RKO (cell line): Measurements from ENCODE around the gene CLCN4.
A peak's percentile ranks its signal among the peaks of the same experiment; 100 is the strongest.

Source experiments
- DNase-seq: peaks from one replicate; pipeline ENCODE4 v3.0.0-alpha.2; 2016; ENCODE audit warnings: low spot score

CLCN4 gene

DNA sequence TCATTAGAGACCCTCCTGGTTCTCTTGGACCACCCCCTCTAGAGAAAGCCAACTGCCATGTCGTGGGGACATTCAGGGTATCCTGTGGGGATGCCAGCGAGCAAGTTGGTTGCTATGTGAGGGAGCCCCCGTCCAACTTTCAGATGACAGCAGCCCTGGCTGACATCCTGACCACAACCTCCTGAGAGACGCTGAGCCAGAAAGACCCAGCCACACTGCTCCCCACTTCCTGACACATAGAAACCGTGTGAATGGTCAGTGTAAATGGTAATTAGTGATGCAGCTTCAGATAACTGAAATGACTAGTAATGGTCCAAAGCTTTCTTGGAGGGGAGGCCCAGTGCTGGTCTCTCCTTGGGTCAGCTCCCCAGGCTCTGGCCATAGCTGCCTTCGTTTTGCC, 10.8 kb downstream of the CLCN4 start:
- no peak for DNase-seq

DNA sequence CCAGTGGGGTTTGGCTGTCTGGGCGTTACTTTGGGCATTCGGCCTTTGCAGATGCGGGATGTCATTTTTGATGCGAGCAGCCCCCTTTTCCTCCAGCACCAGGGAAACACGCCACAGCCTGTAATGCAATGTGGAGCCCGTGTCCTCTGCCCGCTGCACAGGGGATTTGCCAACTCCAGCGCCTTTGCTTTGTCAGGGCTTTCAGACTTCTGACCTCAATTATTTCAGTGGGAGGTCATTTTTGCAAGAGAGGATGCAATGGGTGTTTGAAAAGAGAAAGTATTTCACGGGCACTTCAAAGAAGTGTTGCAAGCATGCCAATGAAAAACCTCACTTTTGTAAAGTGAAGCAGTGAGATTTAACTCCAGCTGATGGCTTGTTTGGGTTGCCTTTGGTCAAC, 11.5 kb downstream of the CLCN4 start:
- DNase-seq, result no peak

DNA sequence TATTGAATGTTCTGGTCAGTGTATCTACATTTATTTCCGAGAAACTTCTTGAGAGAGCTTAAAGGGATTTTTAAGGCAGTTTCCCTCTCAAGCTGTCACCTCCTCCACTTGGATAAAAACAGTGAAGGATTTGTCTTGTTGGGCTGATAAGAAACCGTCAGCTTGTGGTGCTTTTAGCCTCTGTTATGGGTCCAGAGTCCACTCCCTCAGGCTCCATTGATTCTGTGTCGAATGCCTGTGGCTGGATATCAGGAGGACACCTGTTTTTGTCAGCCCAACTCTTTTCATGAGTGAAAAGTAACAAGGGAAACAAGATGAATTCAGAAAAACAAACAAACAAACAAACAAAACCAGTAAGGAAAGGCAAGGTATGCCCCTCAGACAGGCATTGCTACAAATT, 12.4 kb downstream of the CLCN4 start:
- DNase-seq, result no peak

DNA sequence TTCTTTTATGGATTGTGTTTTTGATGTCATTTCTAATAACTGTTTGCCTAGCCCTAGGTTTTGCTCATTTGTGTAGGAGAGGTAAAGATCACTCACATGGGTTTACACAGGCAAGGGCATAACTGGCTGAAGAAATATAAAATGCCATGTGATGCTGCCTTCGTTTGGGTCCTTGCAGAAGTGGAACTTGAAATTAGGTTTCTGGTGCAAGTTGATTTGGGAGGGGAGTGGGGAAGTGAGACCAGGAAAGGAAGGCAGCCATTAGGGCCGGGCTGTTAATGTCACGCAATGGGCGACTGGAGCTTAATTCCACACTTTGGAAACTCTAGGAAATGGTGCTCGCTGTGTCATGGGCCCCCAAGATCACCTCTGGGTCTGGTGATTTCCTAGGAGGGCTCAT, 14.5 kb downstream of the CLCN4 start:
- no peak for DNase-seq

DNA sequence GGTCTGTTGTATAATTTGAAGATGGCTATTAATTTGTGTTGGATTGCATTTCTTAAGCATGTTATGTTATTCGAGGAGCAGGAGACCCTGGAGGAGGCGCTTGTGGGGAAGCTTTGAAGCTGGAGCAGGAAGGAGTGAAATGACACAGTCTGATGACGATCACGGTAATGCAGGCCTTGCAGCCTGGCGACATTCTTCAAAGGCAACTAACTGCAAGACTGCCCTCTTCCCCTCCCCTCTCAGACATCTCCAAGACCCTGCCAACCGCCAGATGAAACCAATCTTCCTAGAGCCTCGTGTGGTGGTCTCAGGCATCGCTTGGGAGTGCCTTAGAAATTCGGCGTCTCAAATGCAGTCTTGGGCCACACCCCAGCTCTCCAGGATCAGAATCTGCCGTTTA, 16.1 kb downstream of the CLCN4 start:
- DNase-seq, result no peak

DNA sequence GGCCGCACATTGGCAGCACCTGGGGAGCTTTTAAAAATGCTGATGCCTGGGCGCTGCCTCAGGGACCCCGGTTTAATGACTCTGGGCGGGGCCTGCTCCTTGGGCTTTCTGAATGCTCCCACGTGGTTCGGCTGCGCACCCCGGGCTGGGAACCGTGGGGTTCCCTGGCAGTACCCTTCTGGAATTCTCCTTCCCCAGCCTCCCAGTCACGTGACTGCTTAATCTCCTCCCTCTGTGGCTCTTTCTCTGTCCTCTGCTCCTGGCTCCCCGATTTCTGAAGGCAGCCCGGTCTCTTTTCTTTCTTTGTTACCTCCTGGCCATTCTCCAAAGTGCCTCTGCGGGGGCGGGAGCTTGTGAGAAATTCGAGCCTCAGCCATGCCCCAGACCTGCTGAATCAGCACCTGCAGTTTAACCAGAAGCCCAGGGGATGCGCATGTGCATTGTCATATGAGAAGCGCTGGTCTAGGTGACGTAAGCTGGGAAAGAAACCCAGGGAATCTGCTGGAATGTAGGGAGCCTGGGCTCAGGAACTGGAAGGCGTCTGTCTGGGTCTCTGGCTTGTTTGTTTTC, 16.6 kb downstream of the CLCN4 start:
- DNase-seq, result no peak

DNA sequence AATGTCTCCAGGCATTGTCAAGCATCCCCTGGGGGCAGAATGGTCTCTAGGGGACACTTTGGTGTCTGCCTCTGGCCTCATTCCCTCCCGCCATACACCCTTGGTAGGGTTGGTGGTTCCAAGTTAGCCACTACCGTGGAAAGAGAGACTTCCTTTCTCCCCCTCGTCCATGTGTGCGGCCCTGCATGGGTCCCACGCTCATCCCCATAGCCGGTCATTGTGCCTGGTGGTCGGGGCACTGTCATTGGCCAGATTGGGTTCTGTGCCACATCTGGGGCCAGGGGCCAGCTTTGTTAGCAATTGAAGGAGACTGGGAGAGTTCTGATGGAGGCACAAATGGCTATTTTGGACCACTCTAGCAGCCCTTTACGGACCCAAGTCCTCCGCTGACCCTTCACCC, 17.3 kb downstream of the CLCN4 start:
- DNase-seq, result no peak

DNA sequence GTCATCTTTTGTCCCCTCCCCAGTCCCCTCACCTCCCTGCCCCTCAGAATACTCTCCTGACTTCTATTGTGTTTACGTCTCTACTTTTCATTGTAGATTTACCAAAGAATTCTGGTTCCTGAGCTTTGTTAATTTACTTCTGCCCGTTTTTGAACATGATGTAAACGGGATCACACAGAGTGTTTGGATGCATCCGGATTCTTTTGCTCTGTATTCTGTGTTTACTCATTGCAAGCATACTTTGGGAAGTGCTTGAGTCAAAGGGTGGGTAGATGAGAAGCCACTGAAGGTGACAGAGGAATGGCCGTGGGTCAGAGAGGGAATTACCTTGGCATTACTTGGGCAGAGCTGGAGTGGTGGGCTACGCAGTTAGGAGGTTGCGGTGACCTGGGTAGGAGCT, 18.0 kb downstream of the CLCN4 start:
- no peak for DNase-seq

DNA sequence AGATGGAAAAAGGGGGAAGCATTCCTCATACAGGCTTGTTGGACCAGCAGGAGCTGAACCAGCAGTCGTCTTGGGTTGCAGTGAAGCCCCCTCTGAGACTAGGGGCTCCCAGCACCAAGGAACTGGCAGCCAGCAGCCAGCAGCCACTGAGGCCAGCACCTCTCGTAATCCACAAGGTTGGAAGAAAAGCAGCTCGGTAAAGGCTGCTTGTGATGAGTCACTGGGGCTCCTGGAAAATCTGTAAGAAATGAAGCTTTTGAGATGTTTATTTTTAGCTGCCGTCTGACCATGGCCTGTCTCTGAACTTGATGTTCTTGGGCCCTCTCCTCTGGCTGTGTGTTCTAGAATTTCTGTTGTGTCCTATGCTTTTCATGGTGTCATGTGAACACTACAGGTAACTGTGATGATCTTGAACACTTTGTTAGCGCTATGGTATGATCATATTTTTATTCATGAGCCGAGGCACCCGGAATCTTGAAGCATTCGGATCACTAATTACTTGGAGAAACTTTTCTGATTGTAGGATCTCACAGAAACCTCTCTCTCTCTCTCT, 18.6 kb downstream of the CLCN4 start:
- no peak for DNase-seq

DNA sequence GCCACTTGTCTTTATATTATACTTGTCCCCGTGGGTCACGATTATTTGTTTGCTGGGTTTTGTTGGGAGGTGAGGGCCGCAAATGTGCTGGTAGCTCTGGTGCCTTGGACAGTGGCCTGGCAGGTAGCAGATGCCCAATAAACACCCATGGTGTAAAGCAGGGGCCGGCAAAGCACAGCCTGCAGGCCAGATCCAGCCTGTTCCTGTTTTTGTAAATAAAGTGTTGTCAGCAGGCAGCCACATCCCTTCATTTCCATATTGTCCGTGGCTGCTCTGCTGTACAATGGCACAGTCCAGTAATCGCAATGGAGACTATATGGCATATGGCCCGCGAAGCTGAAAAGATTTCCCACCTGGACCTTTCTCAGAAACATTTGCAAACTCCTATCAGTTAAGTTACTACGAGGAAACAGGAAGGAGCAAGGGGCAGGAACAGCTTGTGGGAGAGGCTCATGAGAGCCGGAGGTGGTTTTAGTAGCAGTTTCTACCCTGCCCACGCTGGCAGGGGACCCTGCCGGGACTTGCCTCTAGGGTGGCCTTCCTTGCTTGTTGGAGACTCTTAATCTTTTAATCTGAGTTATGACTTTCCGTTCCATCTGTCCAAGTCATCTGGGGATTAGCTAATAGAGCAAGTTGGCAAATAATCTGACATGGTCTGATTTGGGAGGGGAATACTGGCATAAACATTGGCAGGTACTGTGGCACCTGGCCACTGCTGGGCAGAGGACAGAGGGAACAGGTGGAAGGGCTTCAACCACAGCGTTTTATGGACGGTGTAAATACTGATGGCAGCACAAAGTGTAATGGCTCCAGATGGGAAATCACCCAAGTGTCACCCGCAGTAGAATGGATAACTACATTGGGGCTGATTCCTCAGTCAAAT, 19.6 kb downstream of the CLCN4 start:
- no peak for DNase-seq

DNA sequence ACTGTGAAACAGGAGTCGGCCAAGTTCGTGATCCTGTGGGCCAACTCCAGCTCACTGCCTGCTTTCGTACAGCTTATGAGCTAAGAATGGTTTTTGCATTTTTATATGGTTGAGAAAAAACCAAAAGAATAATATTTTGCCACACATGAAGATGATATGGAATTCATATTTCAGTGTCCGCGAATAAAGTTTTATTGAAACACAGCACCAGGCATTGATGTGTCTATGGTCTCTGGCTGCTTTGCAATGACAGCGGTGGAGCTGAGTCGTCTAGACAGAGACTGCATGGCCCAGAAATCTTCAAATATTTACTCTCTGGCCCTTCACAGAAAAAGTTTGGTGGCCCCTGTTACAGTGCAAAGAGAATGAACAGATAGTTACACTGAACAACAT, 20.2 kb downstream of the CLCN4 start:
- DNase-seq, result no peak

DNA sequence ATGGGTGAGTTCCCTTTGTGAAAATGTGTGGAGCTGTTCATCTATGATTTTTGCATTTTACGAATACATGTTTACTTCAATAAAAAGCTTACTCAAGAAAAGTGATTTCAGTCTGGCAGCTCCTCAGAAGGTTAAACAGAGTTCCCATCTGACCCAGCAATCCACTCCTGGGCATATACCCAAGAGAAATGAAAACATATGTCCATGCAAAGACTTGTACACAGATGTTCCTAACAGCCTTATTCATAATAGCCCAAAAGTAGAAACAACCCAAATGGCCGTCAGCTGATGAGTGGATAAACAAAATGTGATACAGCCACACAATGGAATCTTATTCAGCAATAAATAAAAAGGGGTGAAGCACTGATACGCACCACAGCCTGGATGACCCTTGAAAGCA, 20.8 kb downstream of the CLCN4 start:
- no peak for DNase-seq

DNA sequence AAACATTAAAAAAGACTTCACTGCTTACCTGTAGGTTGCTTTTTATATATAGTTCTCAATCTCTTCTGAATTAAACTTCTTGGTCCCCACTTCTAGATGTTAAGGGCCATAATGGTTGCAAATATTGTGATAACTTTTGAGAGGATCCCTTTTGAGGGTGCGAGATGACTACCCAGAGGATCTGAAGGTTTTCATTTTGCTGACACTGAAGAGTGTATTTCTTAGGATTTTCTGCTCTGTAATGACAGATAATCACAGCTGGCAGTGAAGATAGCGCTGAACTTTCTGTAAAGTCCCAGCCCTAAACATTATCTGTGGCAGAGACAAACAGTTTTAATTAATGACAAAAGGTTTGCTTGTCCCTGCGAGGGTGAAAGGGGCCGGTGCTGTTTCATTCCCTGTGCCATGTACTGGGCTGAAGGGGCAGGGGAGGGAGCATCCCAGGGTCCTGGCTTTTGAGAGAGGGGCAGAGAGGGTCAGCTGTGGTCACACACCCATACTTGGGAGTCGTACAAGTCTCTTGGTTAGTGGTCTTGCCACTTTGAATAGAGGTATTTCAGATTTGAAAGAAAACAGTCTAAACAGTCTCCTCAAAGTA, 22.2 kb downstream of the CLCN4 start:
- DNase-seq, result no peak

DNA sequence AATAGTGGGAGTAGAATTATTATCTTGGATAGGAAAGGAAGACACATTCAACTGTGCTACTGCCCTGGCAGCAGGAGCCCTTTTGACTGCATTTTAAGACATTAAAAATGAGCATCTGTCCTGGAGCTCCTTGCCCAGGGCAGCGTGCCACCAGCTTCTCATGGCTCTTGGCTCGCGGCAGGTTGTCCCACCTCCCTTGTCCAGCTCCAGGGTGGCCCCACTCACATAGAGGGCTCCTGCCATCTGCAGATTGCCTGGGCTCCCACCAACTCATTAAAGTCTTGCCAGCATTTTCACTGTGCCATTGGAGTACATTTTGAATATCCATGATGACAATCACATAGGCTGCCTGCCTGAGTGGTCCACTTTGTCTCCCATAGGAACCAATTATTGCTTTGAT, 27.0 kb downstream of the CLCN4 start:
- no peak for DNase-seq

DNA sequence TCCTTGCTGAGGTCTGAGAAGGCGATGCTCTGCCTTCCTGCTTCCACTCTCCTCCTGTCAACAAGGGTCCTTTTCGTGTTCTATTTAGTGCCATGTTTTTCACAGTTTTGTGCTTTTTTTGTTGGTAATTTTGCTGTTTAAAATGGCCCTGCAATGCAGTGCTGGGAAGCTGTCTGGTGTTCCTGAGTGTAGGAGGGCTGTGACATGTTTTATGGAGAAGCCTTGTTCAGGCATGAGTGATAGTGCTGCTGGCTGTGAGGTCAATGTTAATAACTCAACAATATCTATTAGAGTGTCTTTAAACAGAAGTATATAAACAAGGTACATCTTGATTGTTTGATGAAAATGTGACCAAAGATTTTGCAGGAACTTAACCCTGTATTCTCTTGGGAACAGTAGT, 27.6 kb downstream of the CLCN4 start:
- no peak for DNase-seq

DNA sequence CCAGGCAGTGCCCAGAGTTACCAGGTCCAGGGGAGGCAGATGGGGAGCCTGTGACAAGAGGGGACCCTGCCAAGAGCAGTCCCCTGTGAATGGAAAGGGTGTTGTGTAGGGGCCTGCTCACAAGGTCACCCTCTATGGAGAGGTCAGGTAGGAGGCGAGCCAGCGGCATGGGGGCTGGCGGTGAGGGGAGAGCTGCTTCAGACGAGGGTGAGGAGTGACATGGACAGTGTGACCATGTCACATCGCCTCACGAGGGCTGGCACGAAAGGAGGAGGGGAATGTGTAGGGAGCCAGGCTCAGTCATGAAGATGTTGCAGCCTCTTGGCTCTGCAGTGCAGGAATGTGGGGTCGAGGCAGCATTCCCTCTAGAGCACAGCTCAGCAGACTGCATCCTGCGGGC, 29.6 kb downstream of the CLCN4 start:
- DNase-seq, result no peak

DNA sequence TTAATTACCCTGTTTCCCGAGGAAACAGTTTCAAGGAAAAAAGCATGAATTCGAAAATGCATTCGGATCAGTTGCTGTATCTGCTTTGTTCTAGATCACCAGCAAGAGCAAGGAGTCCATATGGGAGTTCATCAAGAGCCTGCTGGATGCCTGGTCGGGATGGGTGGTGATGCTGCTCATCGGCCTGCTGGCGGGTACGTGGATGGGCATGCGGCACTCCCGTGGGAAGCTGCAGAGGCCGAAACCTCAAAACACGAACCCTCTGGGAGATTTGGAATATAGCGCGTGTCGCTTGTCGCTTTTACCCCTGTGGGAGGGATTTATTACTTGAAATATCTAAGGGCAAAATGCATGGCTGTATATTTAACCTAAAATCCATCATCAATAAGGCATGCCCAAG, 30.6 kb downstream of the CLCN4 start:
- DNase-seq, result no peak

DNA sequence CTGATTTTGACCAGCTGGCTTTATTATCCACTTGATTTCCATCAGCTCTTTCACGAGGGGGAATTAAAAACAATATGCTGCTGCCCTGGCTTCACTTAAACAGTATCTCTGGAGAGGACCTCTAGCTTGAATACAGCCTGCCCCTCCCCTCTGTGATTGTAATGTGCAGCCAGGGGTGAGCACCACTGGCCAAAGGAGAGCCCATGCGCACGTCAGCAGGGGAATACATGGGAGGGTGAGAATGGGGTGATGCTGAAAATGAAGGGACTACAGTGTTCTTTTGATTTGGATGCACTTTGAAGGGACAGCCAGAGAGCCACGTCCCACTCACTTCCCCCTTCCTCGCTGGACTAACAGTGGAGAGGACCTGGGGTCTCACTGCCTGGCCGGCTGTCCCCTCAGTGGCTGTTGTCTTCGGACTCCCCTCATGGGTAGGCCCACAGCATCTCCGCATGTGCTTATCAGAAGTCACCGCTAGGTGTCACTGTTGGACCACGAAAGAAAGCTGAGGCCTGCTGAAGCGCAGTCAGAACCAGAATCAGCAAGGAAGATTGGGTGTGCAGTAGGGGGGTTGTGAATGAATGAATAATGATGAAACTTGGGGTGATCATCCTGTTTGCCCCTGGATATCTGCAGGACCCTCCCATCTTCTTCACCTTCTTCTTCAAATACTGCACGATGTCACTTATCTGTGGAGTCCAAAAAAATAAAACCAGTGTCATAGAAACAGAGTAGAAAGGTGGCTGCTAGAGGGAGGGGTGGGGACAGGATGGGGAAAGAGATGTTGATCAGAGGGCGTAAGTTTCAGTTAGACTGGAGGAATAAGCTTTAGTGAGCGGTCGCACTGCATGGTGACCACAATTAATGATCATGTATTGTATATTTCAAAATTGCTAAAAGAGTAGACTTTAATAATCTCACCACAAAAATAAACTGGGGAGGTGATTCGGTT, 32.8 kb downstream of the CLCN4 start:
- DNase-seq, result peak; percentile 42

DNA sequence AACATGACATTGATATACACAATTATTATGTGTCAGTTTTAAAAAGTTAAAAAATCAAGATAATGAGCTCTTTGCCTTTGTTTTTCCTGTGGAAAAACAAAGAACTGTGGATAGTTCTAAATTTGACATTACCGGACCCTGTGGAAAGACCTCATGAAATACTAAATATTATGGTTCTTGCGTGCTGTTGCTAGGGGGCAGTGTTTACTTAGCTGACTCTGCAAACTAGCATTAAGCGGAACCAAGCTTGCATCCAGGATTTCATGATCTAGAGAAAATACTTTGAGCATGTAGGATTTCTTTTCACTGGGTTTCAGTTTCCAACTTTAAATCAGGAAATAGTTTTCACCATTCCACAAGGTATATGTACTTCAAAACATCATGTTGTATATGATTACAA, 33.6 kb downstream of the CLCN4 start:
- DNase-seq, result peak; percentile 73

DNA sequence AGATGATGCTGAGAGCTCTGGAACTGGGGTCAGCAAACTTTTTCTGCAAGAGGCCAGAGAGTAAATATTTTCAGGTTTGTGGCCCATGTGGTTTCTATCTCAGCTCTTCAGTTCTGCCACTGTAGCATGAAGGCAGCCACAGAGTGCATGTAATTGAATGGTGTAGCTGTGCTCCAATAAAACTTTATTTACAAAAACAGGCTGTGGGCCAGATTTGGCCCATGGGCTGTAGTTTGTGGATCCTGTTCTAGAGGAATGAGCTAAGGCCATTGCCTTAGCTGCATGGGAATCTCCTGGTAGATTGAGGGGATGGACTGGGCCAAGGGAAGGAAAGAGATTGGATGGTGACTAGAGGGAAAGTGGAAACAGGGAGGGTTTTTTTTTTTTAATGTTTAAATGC, 36.8 kb downstream of the CLCN4 start:
- no peak for DNase-seq

DNA sequence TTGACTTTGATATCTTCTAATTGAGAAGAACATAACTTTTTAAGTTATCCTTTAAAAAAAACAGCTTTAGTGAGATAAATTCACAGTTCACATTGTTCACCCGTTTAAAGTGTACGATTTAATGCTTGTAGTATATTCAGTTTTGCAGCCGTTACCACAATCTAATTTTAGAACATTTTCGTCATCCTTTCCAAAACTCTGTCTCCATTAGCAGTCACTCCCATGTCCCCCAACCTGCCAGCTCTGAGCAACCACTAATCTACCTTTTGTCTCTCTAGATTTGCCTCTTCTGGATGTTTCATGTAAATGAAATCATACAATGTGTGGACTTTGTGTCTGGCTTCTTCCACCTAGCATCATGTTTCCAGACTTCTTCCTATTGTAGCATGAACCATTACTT, 38.6 kb downstream of the CLCN4 start:
- DNase-seq, result no peak

DNA sequence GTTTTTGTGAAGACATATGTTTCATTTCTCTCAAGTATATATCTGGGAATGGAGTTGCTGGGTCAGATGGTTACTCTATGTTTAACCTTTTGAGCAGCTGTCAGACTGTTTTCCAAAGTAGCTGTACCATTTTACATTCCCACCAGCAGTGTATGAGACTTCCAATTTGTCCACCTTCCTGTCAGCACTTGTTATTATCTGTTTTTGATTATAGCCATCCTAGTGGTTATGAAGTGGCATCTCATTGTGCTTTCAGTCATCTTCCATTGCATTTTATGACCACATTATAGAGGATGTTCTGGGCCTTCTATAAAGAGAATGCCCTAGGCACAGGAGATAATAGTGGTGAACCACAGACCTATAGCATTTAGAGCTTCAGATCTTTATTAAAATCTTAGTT, 39.2 kb downstream of the CLCN4 start:
- no peak for DNase-seq
